GM19025 (cell line): ENCODE data around the gene HDAC5.

Experiments
- ATAC-seq: cut with Tn5 transposase; IDR thresholded peaks from one replicate; pipeline ENCODE4 v1.9.1; 2021; ENCODE audit warnings: mild to moderate bottlenecking, low read depth, moderate library complexity; ENCODE audit not compliant: unreplicated experiment

Gene HDAC5

GRCh38 chr17:44091200-44091997, 32.0 kb downstream of the HDAC5 start:
- ATAC-seq = no peak

- ATAC-seq = no peak
Observed at GRCh38 chr17:44088254-44088653, 35.2 kb downstream of the HDAC5 start.

GRCh38 chr17:44087319-44087718, 36.1 kb downstream of the HDAC5 start:
- ATAC-seq = no peak

- ATAC-seq = no peak
Observed at GRCh38 chr17:44086364-44087311, 36.8 kb downstream of the HDAC5 start.

- ATAC-seq = no peak
Observed at GRCh38 chr17:44085908-44086307, 37.5 kb downstream of the HDAC5 start.

GRCh38 chr17:44084921-44085320, 38.5 kb downstream of the HDAC5 start:
- ATAC-seq = no peak

GRCh38 chr17:44084131-44084538, 39.3 kb downstream of the HDAC5 start:
- ATAC-seq = no peak

GRCh38 chr17:44083250-44083849, 40.1 kb downstream of the HDAC5 start:
- no peak for ATAC-seq

- ATAC-seq = no peak
Observed at GRCh38 chr17:44082256-44082927, 41.0 kb downstream of the HDAC5 start.

GRCh38 chr17:44081681-44082080, 41.8 kb downstream of the HDAC5 start:
- ATAC-seq = no peak

- ATAC-seq = no peak
Observed at GRCh38 chr17:44079877-44080821, 43.3 kb downstream of the HDAC5 start.

GRCh38 chr17:44078412-44078811, 45.0 kb downstream of the HDAC5 start:
- no peak for ATAC-seq

GRCh38 chr17:44077595-44077909, 45.9 kb downstream of the HDAC5 start:
- no peak for ATAC-seq

GRCh38 chr17:44076716-44077594, 46.5 kb downstream of the HDAC5 start:
- ATAC-seq = no peak

GRCh38 chr17:44075598-44076293, 47.7 kb downstream of the HDAC5 start:
- ATAC-seq = no peak

- ATAC-seq = no peak
Observed at GRCh38 chr17:44074911-44075285, 48.5 kb downstream of the HDAC5 start.

- no peak for ATAC-seq
Observed at GRCh38 chr17:44074231-44074910, 49.1 kb downstream of the HDAC5 start.

GRCh38 chr17:44071772-44072171, 51.7 kb downstream of the HDAC5 start:
- ATAC-seq = no peak
